GM18873 (cell line): Measurements from ENCODE around the gene KCNE1.
"Not testable (repeated sequence)": the region's sequence is repeated elsewhere in the genome, so short reads cannot be mapped to it uniquely, and the experiment has no call there.

Experiments used
- ATAC-seq: cut with Tn5 transposase; IDR thresholded peaks from one replicate; pipeline ENCODE4 v1.9.1; 2021; ENCODE audit warnings: mild to moderate bottlenecking, moderate library complexity, moderate number of reproducible peaks; ENCODE audit not compliant: unreplicated experiment, low FRiP score

The KCNE1 gene

GRCh38 chr21:34517039-34517438 is 5.0 kb upstream of the KCNE1 start:
- ATAC-seq, result no peak

- no peak for ATAC-seq
Observed at GRCh38 chr21:34514576-34515115, 2.6 kb upstream of the KCNE1 start.

GRCh38 chr21:34513129-34513675 is 1.2 kb upstream of the KCNE1 start:
- no peak for ATAC-seq

- no peak for ATAC-seq
Observed at GRCh38 chr21:34511181-34511580, 829 bp downstream of the KCNE1 start.

- no peak for ATAC-seq
Observed at GRCh38 chr21:34510148-34511142, 1.6 kb downstream of the KCNE1 start.

- ATAC-seq, result no peak
Observed at GRCh38 chr21:34509151-34509550, 2.9 kb downstream of the KCNE1 start.

- no peak for ATAC-seq
Observed at GRCh38 chr21:34504595-34504994, 7.4 kb downstream of the KCNE1 start.

- no peak for ATAC-seq
Observed at GRCh38 chr21:34502480-34503106, 9.4 kb downstream of the KCNE1 start.

- ATAC-seq, result no peak
Observed at GRCh38 chr21:34501716-34502115, 10.3 kb downstream of the KCNE1 start.

GRCh38 chr21:34500191-34500590 is 11.8 kb downstream of the KCNE1 start:
- ATAC-seq, result no peak

- ATAC-seq, result no peak
Observed at GRCh38 chr21:34499116-34499515, 12.9 kb downstream of the KCNE1 start.

- no peak for ATAC-seq
Observed at GRCh38 chr21:34498623-34499022, 13.4 kb downstream of the KCNE1 start.

- ATAC-seq, result not testable (repeated sequence)
Observed at GRCh38 chr21:34483854-34484253, 28.2 kb downstream of the KCNE1 start.

GRCh38 chr21:34483435-34483834 is 28.6 kb downstream of the KCNE1 start:
- not testable (repeated sequence) for ATAC-seq

- ATAC-seq, result not testable (repeated sequence)
Observed at GRCh38 chr21:34467333-34467732, 44.7 kb downstream of the KCNE1 start.

GRCh38 chr21:34459426-34459825 is 52.6 kb downstream of the KCNE1 start:
- not testable (repeated sequence) for ATAC-seq

- ATAC-seq, result not testable (repeated sequence)
Observed at GRCh38 chr21:34458266-34458665, 53.7 kb downstream of the KCNE1 start.

GRCh38 chr21:34456180-34456579 is 55.8 kb downstream of the KCNE1 start:
- ATAC-seq, result not testable (repeated sequence)

GRCh38 chr21:34455628-34456027 is 56.4 kb downstream of the KCNE1 start:
- ATAC-seq, result not testable (repeated sequence)

- ATAC-seq, result not testable (repeated sequence)
Observed at GRCh38 chr21:34447018-34447417, 65.0 kb downstream of the KCNE1 start.

- ATAC-seq, result not testable (repeated sequence)
Observed at GRCh38 chr21:34443486-34443885, 68.5 kb downstream of the KCNE1 start.
